ENCODE data around the gene ABCD3.
A peak's percentile ranks its signal among the peaks of the same experiment; 100 is the strongest.
"Not testable (repeated sequence)": the region's sequence is repeated elsewhere in the genome, so short reads cannot be mapped to it uniquely, and the experiment has no call there.

ABCD3 gene

DNA sequence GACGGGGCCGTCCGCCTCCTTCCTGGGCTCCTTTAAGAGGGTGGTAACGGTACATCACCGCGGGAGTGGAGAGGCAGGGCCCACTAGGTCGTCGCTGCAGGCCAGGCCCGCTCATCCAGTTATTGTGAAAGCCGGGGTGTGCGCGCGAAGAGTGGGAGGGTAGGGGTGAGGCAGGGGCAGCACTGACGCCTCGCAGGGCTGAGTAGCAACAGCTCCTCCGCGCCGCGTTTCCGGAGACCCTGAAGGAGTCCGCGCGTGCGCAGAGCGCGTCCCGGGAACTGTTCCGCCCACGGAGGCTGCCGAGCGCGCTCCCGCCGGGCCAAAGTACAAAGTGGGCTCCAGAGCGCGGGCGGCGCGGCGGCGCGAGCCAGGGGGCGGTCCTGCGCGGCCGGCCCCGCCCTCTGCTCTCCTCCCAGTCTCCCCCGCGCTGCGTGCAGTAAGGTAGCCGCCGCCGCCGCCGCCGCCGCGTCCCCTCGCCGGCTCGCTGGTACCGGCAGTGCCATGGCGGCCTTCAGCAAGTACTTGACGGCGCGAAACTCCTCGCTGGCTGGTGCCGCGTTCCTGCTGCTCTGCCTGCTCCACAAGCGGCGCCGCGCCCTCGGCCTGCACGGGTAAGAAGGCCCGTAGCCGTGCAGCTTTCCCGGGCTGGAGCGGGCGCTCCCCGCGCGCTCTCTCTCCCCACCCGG lies at the start of gene ABCD3:
ABCD3 (plus strand) TSS at position 412 of the 686 bp plus-strand sequence; CDS start at position 502, 90 bp downstream.
- peak within 1 kb of the TSS; percentile 76 for H3K27ac ChIP-seq (ENCODE audit: low read depth, low read length)
- no peaks in the 10 kb centered on the region for H3K36me3 ChIP-seq (ENCODE audit: control insufficient read depth, insufficient read depth, low read length)
- peaks cover 10% of the 10 kb centered on the region for H3K4me1 ChIP-seq (ENCODE audit: control insufficient read depth, insufficient read depth, low read length)
- no peaks in the 10 kb centered on the region for H3K27me3 ChIP-seq (ENCODE audit: control insufficient read depth, insufficient read depth, low read length)
- H3K9ac ChIP-seq (ENCODE audit: low read length), result peak within 1 kb of the TSS; percentile 58
- peak within 1 kb of the TSS; percentile 93 for H3K4me3 ChIP-seq (ENCODE audit: low read length)

DNA sequence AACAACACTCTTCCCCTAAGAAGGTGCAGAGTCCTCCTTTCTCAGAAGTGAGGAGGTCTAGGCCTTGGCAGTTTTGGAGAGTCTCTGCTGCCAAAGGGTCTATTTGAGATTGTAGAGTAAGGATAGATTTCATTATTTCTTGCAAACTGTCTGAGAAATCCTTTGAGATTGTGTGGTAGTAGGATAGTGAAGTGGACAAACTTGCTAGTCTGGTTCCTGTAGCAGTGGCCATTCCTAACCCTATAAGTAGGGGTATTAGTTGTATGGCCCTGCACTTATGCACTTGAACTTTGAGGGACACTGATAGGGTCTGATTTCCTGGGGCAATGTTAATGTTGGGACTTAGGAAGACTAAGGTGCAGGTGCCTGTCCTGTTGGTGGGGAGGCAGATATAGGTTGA lies 45.4 kb upstream of the ABCD3 start:
- H3K36me3 ChIP-seq (ENCODE audit: control insufficient read depth, insufficient read depth, low read length); H3K9ac ChIP-seq (ENCODE audit: low read length); H3K27ac ChIP-seq (ENCODE audit: low read depth, low read length); H3K27me3 ChIP-seq (ENCODE audit: control insufficient read depth, insufficient read depth, low read length); H3K4me1 ChIP-seq (ENCODE audit: control insufficient read depth, insufficient read depth, low read length); H3K4me3 ChIP-seq (ENCODE audit: low read length): not testable (repeated sequence)

DNA sequence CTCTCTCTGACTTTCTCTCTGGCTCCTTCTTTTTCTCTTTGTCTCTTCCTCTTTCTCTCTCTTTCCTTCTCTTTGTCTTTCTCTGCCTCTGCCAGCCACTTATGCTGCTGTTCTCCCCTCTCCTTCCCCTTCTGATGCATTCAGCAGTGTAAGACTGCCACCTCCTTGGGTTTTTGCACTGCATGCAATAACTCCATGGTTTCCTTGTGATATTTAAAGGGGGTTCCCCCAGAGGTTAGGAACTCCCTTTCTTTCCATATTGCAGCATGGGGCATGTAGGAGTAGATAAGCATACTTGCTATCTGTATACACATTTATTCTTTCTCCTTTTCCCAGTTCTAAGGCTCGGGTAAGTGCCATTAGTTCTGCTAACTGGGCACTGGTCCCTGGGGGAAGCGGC lies 44.9 kb upstream of the ABCD3 start:
- H3K4me3 ChIP-seq (ENCODE audit: low read length); H3K27ac ChIP-seq (ENCODE audit: low read depth, low read length); H3K27me3 ChIP-seq (ENCODE audit: control insufficient read depth, insufficient read depth, low read length); H3K36me3 ChIP-seq (ENCODE audit: control insufficient read depth, insufficient read depth, low read length); H3K9ac ChIP-seq (ENCODE audit: low read length); H3K4me1 ChIP-seq (ENCODE audit: control insufficient read depth, insufficient read depth, low read length): not testable (repeated sequence)

DNA sequence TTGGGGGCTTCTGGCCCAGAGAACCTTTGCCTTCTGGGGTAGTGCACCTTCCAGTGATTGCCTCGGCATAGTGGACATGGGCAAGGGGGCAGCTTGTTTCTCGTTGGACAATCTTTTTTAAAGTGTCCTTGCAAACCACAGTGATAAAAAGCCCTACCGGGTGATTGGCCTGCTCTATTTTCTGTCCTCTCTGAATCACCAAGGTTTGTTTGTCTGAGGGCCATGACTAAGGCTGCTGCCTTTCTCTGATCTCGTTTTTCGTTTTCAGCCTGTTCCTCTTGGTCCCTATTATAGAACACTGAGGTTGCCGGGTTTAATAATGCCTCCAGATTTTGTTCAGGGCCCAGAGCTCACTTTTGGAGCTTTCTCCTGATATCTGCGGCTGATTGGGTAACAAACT lies 42.5 kb upstream of the ABCD3 start:
- H3K36me3 ChIP-seq (ENCODE audit: control insufficient read depth, insufficient read depth, low read length); H3K27ac ChIP-seq (ENCODE audit: low read depth, low read length); H3K9ac ChIP-seq (ENCODE audit: low read length): not testable (repeated sequence)

GRCh38 chr1:94378493-94378892 lies 39.7 kb upstream of the ABCD3 start:
- H3K4me3 ChIP-seq (ENCODE audit: low read length); H3K27me3 ChIP-seq (ENCODE audit: control insufficient read depth, insufficient read depth, low read length); H3K9ac ChIP-seq (ENCODE audit: low read length); H3K36me3 ChIP-seq (ENCODE audit: control insufficient read depth, insufficient read depth, low read length); H3K4me1 ChIP-seq (ENCODE audit: control insufficient read depth, insufficient read depth, low read length); H3K27ac ChIP-seq (ENCODE audit: low read depth, low read length): not testable (repeated sequence)

More for the DNA sequence above, 42.5 kb upstream of the ABCD3 start:
- not testable (repeated sequence) for H3K27me3 ChIP-seq (ENCODE audit: control insufficient read depth, insufficient read depth, low read length); H3K4me1 ChIP-seq (ENCODE audit: control insufficient read depth, insufficient read depth, low read length); H3K4me3 ChIP-seq (ENCODE audit: low read length)

GRCh38 chr1:94379615-94380014 lies 38.6 kb upstream of the ABCD3 start:
- Histone ChIP-seq H3K4me3 (ENCODE audit: low read length) (no peak overlapping the region), H3K36me3 (ENCODE audit: control insufficient read depth, insufficient read depth, low read length) (no peaks in the 10 kb centered on the region), H3K27ac (ENCODE audit: low read depth, low read length) (no peak overlapping the region), H3K4me1 (ENCODE audit: control insufficient read depth, insufficient read depth, low read length) (no peaks in the 10 kb centered on the region), H3K9ac (ENCODE audit: low read length) (no peak overlapping the region), H3K27me3 (ENCODE audit: control insufficient read depth, insufficient read depth, low read length) (no peaks in the 10 kb centered on the region)

- no peak overlapping the region for H3K27ac ChIP-seq (ENCODE audit: low read depth, low read length)
- H3K9ac ChIP-seq (ENCODE audit: low read length), result no peak overlapping the region
- no peak overlapping the region for H3K4me3 ChIP-seq (ENCODE audit: low read length)
- H3K36me3 ChIP-seq (ENCODE audit: control insufficient read depth, insufficient read depth, low read length), result no peaks in the 10 kb centered on the region
- H3K27me3 ChIP-seq (ENCODE audit: control insufficient read depth, insufficient read depth, low read length), result no peaks in the 10 kb centered on the region
- no peaks in the 10 kb centered on the region for H3K4me1 ChIP-seq (ENCODE audit: control insufficient read depth, insufficient read depth, low read length)
These were observed 36.0 kb upstream of the ABCD3 start for GRCh38 chr1:94382201-94382600.

- no peaks in the 10 kb centered on the region for H3K27me3 ChIP-seq (ENCODE audit: control insufficient read depth, insufficient read depth, low read length)
- no peaks in the 10 kb centered on the region for H3K36me3 ChIP-seq (ENCODE audit: control insufficient read depth, insufficient read depth, low read length)
- H3K27ac ChIP-seq (ENCODE audit: low read depth, low read length), result no peak overlapping the region
- no peak overlapping the region for H3K4me3 ChIP-seq (ENCODE audit: low read length)
- H3K4me1 ChIP-seq (ENCODE audit: control insufficient read depth, insufficient read depth, low read length), result no peaks in the 10 kb centered on the region
- no peak overlapping the region for H3K9ac ChIP-seq (ENCODE audit: low read length)
These were observed 34.2 kb upstream of the ABCD3 start for GRCh38 chr1:94383966-94384408.

- Histone ChIP-seq H3K4me1 (ENCODE audit: control insufficient read depth, insufficient read depth, low read length) (no peaks in the 10 kb centered on the region), H3K27me3 (ENCODE audit: control insufficient read depth, insufficient read depth, low read length) (no peaks in the 10 kb centered on the region), H3K4me3 (ENCODE audit: low read length) (peak overlapping the region; percentile 38), H3K9ac (ENCODE audit: low read length) (no peak overlapping the region), H3K27ac (ENCODE audit: low read depth, low read length) (no peak overlapping the region), H3K36me3 (ENCODE audit: control insufficient read depth, insufficient read depth, low read length) (no peaks in the 10 kb centered on the region)
These were observed 33.5 kb upstream of the ABCD3 start for GRCh38 chr1:94384485-94385265.

GRCh38 chr1:94385308-94385929 lies 32.8 kb upstream of the ABCD3 start:
- Histone ChIP-seq H3K4me1 (ENCODE audit: control insufficient read depth, insufficient read depth, low read length) (no peaks in the 10 kb centered on the region), H3K9ac (ENCODE audit: low read length) (no peak overlapping the region), H3K27me3 (ENCODE audit: control insufficient read depth, insufficient read depth, low read length) (no peaks in the 10 kb centered on the region), H3K27ac (ENCODE audit: low read depth, low read length) (no peak overlapping the region), H3K36me3 (ENCODE audit: control insufficient read depth, insufficient read depth, low read length) (no peaks in the 10 kb centered on the region), H3K4me3 (ENCODE audit: low read length) (peak overlapping the region; percentile 37)

- no peaks in the 10 kb centered on the region for H3K27me3 ChIP-seq (ENCODE audit: control insufficient read depth, insufficient read depth, low read length)
- no peaks in the 10 kb centered on the region for H3K36me3 ChIP-seq (ENCODE audit: control insufficient read depth, insufficient read depth, low read length)
- H3K27ac ChIP-seq (ENCODE audit: low read depth, low read length), result no peak overlapping the region
- H3K4me3 ChIP-seq (ENCODE audit: low read length), result no peak overlapping the region
- H3K9ac ChIP-seq (ENCODE audit: low read length), result no peak overlapping the region
- no peaks in the 10 kb centered on the region for H3K4me1 ChIP-seq (ENCODE audit: control insufficient read depth, insufficient read depth, low read length)
These were observed 28.9 kb upstream of the ABCD3 start for GRCh38 chr1:94389298-94389697.

GRCh38 chr1:94394247-94394646 lies 23.9 kb upstream of the ABCD3 start:
- H3K9ac ChIP-seq (ENCODE audit: low read length), result no peak overlapping the region

More at GRCh38 chr1:94394247-94394646, 23.9 kb upstream of the ABCD3 start:
- H3K4me1 ChIP-seq (ENCODE audit: control insufficient read depth, insufficient read depth, low read length), result no peaks in the 10 kb centered on the region
- no peak overlapping the region for H3K27ac ChIP-seq (ENCODE audit: low read depth, low read length)
- H3K4me3 ChIP-seq (ENCODE audit: low read length), result no peak overlapping the region
- H3K27me3 ChIP-seq (ENCODE audit: control insufficient read depth, insufficient read depth, low read length), result no peaks in the 10 kb centered on the region
- H3K36me3 ChIP-seq (ENCODE audit: control insufficient read depth, insufficient read depth, low read length), result no peaks in the 10 kb centered on the region
